Peyer's patch (tissue), 4 donors: ENCODE results near the gene OR10J4.

ENCODE experiments used
- POLR2A ChIP-seq, 2 donors: fragments of 450-650 bp; IDR thresholded peaks; one replicate each; pipeline ENCODE4 v1.5.1; 2017; ENCODE audit warnings: antibody characterized with exemption in 2 of 2, mild to moderate bottlenecking in 2 of 2, moderate library complexity in 2 of 2
- TF ChIP-seq, protein P1 (sequence below), 6 experiments: fragments of 450-650 bp in 4 of 6; fragments of 200-600 bp in 2 of 6; sonication (generic) in 1 of 6; IDR thresholded peaks; one replicate each; pipeline ENCODE4 v1.5.1; 2017 to 2019; ENCODE audit warnings: antibody characterized with exemption in 6 of 6, mild to moderate bottlenecking in 3 of 6, moderate library complexity in 1 of 6

DNA sequence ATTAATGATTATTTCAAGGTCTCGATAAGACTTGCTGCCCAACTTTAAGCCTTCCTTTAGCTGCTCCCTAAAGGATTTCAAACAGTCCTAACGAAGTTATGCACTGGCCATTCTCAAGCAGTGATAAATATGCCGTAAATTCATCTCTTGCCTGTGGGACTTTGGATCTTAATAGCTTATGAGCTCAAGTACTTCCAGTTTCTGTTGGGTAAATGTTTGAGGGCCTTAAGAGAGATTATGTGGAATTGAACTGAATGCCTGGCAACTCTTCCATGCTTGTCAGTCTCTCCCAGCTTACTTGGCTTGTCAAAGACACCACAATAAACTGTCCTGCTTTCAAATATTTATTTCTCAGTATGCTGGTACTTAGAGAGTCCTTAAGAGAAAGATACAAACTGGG, 3.5 kb upstream of the OR10J4 start:
- TF ChIP-seq, protein P1, sequence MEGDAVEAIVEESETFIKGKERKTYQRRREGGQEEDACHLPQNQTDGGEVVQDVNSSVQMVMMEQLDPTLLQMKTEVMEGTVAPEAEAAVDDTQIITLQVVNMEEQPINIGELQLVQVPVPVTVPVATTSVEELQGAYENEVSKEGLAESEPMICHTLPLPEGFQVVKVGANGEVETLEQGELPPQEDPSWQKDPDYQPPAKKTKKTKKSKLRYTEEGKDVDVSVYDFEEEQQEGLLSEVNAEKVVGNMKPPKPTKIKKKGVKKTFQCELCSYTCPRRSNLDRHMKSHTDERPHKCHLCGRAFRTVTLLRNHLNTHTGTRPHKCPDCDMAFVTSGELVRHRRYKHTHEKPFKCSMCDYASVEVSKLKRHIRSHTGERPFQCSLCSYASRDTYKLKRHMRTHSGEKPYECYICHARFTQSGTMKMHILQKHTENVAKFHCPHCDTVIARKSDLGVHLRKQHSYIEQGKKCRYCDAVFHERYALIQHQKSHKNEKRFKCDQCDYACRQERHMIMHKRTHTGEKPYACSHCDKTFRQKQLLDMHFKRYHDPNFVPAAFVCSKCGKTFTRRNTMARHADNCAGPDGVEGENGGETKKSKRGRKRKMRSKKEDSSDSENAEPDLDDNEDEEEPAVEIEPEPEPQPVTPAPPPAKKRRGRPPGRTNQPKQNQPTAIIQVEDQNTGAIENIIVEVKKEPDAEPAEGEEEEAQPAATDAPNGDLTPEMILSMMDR (IDR thresholded peaks at IDR 0.05) = no peak
- TF ChIP-seq POLR2A (IDR thresholded peaks at IDR 0.05) = no peak
